ENCODE measurements around the gene ELANE. TPM values are rescaled to one million over a fixed set of nuclear protein-coding genes. Genes with fewer than 3 reads are reported as not detected.

ELANE gene
- total RNA-seq, 2 donors from 2014 or later = 0.41 TPM; not detected in 1

DNA sequence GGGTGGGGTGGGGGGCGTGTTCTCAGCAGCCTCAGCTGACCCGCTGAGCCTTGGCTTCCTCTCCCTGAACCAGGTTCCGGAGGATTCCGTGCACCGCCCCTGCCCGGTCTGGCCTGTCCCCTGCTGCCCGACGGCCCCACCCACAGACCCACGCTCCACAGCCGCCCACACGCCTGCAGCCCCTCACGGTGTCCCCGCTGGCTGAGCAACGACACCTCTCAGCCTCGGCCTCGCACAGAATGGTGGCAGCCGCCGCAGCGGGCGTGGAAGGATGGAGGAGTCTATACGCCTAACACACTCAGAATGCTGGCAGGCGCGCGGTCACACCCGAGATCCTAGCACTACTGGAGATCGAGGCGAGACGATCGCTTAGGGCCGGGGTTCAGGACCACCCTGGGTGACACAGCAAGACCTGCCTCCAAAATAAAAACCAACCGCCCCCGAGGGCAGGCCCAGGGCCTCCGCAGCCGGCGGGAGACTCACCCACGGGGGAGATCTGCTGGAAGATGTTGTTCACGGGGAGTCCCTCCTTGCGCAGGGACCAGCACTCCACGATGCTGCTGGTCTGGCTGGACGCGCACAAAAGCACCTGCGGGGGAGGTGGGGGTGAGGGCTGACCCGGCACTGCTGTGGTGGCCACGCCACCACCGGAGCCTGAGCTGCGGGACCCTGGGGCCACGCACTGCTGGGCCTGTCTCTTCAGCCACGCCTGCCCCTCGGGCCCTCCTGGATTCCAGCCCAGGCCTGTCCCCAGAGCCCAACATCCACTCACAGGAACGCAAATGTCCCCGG is 32.5 kb downstream of the ELANE start:
- no peaks in the 10 kb centered on the region for H3K9me3 ChIP-seq
- H3K4me1 ChIP-seq (ENCODE audit: control insufficient read depth in 1 of 2, low read depth in 2 of 2) = no peaks in the 10 kb centered on the region
- peaks cover 69% of the 10 kb centered on the region for H3K36me3 ChIP-seq
- no peak for DNase-seq (ENCODE audit: low spot score)
- H3K27me3 ChIP-seq (replicated peaks; ENCODE audit: insufficient read depth) = no peaks in the 10 kb centered on the region
- no peak overlapping the region for H3K4me3 ChIP-seq
- H3K27ac ChIP-seq = no peak overlapping the region
- ATAC-seq (ENCODE audit: insufficient number of reproducible peaks, low FRiP score, low read depth) = no peak
- TF ChIP-seq, protein P1, sequence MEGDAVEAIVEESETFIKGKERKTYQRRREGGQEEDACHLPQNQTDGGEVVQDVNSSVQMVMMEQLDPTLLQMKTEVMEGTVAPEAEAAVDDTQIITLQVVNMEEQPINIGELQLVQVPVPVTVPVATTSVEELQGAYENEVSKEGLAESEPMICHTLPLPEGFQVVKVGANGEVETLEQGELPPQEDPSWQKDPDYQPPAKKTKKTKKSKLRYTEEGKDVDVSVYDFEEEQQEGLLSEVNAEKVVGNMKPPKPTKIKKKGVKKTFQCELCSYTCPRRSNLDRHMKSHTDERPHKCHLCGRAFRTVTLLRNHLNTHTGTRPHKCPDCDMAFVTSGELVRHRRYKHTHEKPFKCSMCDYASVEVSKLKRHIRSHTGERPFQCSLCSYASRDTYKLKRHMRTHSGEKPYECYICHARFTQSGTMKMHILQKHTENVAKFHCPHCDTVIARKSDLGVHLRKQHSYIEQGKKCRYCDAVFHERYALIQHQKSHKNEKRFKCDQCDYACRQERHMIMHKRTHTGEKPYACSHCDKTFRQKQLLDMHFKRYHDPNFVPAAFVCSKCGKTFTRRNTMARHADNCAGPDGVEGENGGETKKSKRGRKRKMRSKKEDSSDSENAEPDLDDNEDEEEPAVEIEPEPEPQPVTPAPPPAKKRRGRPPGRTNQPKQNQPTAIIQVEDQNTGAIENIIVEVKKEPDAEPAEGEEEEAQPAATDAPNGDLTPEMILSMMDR (IDR thresholded peaks at IDR 0.05) = no peak

DNA sequence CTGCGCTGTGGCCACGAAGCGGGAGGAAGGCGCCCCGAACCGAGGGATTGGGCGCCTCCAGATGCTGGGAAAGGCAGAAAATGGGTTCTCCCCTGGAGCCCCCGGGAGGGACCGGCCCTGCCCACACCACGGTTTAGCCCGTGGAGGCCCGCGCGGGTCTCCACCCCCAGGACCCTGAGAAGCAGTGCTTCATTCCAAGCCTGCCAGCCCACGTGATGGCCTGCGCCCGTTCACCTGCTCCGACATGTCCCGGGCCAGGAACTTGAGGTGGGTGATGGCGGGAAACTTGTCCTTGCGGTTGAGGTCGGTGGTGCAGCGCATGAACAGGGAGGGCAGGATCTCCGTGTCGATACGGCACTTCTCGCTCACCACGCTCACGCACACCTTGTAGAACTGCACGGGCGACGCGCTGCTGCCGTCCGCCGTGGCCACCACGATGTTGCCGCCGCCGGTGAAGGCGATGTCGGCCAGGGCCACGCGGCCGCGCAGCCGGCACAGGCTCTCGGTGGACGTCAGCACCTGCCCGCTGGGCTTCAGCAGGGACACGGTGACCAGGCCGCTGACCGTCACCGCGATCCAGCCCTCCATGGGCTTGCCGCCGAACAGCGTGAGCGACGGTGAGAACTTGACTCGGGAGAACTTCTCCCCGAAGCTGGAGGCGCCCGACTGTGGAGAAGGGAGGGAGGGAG is 33.6 kb downstream of the ELANE start:
- no peak overlapping the region for H3K4me3 ChIP-seq
- no peaks in the 10 kb centered on the region for H3K9me3 ChIP-seq
- no peak overlapping the region for H3K27ac ChIP-seq
- TF ChIP-seq, protein P1 (IDR thresholded peaks at IDR 0.05) = no peak
- H3K4me1 ChIP-seq (ENCODE audit: control insufficient read depth in 1 of 2, low read depth in 2 of 2) = no peaks in the 10 kb centered on the region
- DNase-seq (ENCODE audit: low spot score) = no peak
- no peak for ATAC-seq (ENCODE audit: insufficient number of reproducible peaks, low FRiP score, low read depth)
- H3K27me3 ChIP-seq (replicated peaks; ENCODE audit: insufficient read depth) = no peaks in the 10 kb centered on the region
- H3K36me3 ChIP-seq = peaks cover 67% of the 10 kb centered on the region

DNA sequence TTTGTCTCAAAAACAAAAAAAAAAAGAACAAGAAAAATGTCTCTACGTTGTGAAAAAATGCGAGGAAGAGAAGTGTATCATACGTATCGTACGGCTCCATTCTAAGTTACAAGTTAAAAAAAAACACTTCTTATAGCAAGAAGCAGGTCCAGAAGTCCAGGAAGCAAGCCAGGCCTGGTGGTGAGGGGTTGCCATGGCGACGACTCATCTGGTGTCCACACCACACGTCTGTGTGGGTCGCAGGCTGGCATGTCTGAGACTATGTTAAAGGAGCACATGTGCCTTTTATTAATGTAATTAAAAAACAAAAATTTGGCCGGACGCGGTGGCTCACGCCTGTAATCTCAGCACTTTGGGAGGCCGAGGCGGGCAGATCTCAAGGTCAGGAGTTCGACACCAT is 35.0 kb downstream of the ELANE start:
- Histone ChIP-seq H3K4me1 (ENCODE audit: control insufficient read depth in 1 of 2, low read depth in 2 of 2) (peaks cover 2 to 8% of the 10 kb centered on the region in 2 donors), H3K27ac (no peak overlapping the region), H3K27me3 (replicated peaks; ENCODE audit: insufficient read depth) (no peaks in the 10 kb centered on the region), H3K9me3 (no peaks in the 10 kb centered on the region), H3K4me3 (no peak overlapping the region), H3K36me3 (peaks cover 54% of the 10 kb centered on the region)
- ATAC-seq (ENCODE audit: insufficient number of reproducible peaks, low FRiP score, low read depth) (no peak), DNase-seq (ENCODE audit: low spot score) (no peak)
- TF ChIP-seq, protein P1 (IDR thresholded peaks at IDR 0.05) = no peak

DNA sequence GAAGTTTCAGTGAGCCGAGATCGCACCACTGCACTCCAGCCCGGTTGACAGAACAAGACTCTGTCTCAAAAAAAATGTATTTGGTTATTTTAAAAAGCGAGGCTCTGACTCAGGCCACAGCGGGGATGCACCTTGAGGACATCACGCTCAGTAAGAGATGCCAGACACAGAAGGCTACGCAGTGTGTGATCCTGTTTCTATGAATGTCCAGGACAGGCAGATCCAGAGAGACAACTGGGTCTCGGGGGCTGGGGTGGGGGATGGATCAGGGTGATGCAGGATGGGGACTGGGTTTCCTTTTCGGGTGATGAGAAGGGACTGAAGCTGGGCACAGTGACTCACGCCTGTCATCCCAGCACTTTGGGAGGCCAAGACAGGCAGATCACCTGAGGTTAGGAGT is 35.5 kb downstream of the ELANE start:
- Histone ChIP-seq H3K4me1 (ENCODE audit: control insufficient read depth in 1 of 2, low read depth in 2 of 2) (peaks cover 4 to 9% of the 10 kb centered on the region in 2 donors), H3K4me3 (no peak overlapping the region), H3K9me3 (no peaks in the 10 kb centered on the region), H3K27ac (no peak overlapping the region), H3K36me3 (peaks cover 49% of the 10 kb centered on the region), H3K27me3 (replicated peaks; ENCODE audit: insufficient read depth) (no peaks in the 10 kb centered on the region)
- no peak for DNase-seq (ENCODE audit: low spot score)
- TF ChIP-seq, protein P1 (IDR thresholded peaks at IDR 0.05) = no peak
- no peak for ATAC-seq (ENCODE audit: insufficient number of reproducible peaks, low FRiP score, low read depth)

DNA sequence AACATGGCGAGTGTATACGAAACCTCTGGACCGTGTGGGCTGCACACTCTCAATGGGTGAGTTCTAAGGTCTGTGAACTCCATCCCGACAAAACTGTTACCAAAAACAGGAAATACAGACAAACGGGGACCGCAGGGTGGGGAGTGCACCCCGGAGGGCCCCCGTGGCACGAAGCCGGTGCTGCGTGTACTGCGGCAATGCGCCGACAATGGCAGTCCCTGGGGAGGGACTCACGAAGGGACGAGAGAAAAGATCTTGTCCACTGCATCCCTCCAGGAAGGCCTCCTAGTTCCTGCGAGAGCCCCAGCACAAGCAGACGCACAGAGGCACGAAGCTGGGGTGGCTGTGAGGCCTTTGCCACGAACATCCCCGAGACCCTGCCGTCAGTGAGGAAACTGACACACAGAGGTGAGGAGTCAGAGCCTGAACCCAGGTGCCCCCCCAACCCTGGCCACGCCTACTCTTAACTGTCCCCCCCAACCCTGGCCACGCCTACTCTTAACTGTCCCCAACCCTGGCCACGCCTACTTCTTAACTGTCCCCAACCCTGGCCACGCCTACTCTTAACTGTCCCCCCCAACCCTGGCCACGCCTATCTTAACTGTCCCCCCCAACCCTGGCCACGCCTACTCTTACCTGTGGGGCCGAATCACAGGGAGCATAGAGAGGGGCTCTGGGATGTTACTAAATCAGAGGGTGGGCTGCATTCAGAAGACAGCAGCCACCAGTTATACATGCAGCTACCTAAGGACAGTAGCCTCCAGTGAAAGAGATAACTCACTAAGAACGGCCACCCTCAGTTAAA is 36.7 kb downstream of the ELANE start:
- DNase-seq (ENCODE audit: low spot score) (no peak), ATAC-seq (ENCODE audit: insufficient number of reproducible peaks, low FRiP score, low read depth) (no peak)
- peaks cover 4 to 12% of the 10 kb centered on the region in 2 donors for H3K4me1 ChIP-seq (ENCODE audit: control insufficient read depth in 1 of 2, low read depth in 2 of 2)
- H3K36me3 ChIP-seq = peaks cover 40% of the 10 kb centered on the region
- H3K27ac ChIP-seq = no peak overlapping the region
- no peaks in the 10 kb centered on the region for H3K27me3 ChIP-seq (replicated peaks; ENCODE audit: insufficient read depth)
- H3K4me3 ChIP-seq = no peak overlapping the region
- H3K9me3 ChIP-seq = no peaks in the 10 kb centered on the region
- TF ChIP-seq, protein P1 (IDR thresholded peaks at IDR 0.05) = no peak

Data from thoracic aorta (tissue), 2 donors.